Stimulated activated CD8-positive, alpha-beta memory T cell treated with anti-CD3 and anti-CD28 coated beads, Interleukin-12 subunit alpha, Interleukin-12 subunit beta, amount 100 ng/mL, for 24 hours (primary cell): ENCODE results near the gene BRINP2.

Source experiments
- DNase-seq: peaks from one replicate; pipeline ENCODE4 v3.0.0-alpha.2; 2020; ENCODE audit errors: extremely low read depth

BRINP2 gene, protein sequence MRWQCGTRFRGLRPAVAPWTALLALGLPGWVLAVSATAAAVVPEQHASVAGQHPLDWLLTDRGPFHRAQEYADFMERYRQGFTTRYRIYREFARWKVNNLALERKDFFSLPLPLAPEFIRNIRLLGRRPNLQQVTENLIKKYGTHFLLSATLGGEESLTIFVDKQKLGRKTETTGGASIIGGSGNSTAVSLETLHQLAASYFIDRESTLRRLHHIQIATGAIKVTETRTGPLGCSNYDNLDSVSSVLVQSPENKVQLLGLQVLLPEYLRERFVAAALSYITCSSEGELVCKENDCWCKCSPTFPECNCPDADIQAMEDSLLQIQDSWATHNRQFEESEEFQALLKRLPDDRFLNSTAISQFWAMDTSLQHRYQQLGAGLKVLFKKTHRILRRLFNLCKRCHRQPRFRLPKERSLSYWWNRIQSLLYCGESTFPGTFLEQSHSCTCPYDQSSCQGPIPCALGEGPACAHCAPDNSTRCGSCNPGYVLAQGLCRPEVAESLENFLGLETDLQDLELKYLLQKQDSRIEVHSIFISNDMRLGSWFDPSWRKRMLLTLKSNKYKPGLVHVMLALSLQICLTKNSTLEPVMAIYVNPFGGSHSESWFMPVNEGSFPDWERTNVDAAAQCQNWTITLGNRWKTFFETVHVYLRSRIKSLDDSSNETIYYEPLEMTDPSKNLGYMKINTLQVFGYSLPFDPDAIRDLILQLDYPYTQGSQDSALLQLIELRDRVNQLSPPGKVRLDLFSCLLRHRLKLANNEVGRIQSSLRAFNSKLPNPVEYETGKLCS

DNA sequence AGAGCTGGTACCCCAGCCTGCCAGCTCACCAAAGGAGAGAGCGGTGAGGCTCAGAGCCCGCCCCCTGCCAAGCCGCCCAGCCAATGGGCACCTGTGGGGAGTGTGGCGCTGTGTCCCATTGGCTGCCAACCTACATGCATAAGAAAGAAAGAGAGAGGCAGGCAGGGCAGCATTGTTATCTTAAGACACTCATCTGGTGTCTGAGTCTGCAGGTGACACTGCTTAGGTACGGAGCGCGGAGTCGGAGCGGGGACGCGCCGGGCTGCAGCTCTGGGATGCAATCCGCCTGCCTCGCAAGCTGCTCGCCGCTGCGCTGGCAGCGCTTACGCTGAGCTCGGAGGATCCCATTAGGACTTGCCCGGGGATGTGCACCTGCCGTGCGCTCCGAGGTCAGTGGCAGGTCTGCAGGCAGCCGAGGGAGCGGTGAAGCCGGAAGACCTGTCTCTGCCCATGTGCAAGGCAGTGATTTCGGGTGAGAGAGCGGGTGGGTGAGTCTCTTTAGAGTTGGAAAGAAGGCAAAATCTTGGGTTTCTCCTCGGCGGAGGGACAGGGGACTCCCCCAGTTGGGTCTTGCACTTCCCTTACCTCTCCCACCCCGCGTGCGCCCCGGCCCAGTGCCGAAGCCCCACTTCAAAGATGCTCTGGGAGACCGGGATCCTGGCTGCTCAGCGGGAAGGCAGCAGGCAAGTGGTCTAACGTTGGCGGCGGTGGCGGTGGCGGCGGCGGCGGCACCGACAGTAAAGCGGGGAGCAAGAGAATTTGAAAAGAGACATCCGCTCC is at the start of gene BRINP2:
Gene BRINP2 (plus strand): TSS at position 203 of the 780 bp plus-strand sequence. CDS start 58,919 bp downstream, outside the sequence.
- no peak for DNase-seq

DNA sequence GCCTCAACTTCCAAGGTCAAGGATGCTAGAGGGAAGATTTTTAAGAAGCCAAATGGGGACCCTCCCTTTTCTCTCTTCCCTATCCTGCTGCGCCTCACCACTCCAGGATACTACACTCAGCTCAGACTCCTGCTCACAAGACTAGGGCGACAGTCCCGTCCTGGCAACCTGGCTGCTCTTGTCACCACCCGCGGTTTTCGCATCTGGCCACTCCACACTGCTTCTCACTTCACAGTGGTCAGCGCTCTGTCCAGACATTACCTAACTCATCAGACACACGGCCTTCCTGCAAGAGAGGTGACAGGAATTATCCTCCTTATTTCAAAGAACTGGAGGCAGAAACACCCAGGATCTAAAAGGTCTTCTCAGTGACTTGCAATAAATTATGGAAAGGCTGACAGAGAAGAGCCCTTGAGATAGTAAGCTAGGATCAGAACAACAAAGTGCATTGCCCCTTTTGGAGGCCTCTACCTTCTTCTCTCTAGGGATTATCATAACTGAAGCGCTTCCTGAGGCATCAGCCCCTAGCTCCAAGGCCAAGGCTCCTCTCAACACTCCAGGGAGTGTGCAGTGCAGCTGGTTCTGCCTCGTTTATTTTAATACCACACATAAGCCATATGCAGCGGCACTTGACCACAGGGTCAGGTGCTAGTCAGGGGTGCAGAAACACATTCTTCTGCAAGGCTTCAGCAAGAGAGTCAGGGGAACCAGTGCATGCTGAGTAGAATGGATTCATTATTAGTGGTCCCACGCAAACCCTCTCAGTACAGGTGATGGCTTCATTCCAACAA is 48.1 kb upstream of the BRINP2 start:
- no peak for DNase-seq

DNA sequence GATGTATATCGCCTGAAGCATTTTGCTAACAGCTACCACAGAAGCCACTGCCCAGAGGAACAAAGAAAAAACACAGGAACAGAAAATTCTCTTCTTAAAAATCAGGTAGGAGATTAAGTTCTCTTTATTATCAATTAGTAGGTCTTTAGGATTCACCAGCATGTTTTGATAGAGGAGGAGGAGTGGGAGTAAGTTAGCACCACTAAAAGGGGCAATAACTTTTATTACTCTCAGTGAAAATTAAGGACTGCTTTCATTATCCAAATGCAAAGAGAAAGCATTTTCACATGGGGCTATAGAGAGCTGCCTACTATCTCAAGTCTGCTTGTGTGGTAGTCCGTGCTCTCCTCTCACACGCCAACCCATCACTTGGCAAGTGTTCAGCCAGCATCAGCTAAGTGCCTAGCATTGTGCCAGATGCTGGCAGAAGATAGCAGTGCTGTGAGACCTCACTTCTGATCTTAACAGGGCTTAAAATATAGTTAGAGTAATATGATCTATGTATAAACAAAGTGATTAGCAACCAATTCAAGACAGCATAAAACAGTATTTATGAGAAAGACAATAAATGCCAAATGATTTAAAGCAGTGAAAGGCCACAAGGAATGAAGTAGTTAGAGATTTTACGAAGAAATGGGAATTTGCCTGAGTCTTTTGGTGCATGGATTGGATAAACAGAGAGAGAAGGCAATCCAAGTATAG is 46.0 kb upstream of the BRINP2 start:
- no peak for DNase-seq

DNA sequence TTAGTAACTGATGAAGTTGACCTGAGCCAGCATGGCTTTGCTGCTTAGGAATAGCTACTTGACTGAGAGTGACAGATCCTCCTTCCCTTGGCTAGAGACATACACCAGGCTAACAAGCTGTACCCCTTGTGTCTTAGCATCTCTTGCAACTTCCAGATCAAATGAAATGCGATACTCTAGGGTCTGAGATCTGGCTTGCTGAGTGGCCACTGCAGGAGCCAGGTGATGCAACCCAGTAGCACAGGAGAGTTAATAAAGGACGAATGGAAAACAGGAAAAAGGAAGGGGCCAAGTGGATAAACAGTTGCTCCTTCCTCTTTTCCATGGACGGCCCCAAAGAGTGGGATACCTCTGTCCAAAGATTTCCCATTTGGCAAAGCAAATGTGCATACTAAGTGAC is 44.5 kb upstream of the BRINP2 start:
- no peak for DNase-seq

DNA sequence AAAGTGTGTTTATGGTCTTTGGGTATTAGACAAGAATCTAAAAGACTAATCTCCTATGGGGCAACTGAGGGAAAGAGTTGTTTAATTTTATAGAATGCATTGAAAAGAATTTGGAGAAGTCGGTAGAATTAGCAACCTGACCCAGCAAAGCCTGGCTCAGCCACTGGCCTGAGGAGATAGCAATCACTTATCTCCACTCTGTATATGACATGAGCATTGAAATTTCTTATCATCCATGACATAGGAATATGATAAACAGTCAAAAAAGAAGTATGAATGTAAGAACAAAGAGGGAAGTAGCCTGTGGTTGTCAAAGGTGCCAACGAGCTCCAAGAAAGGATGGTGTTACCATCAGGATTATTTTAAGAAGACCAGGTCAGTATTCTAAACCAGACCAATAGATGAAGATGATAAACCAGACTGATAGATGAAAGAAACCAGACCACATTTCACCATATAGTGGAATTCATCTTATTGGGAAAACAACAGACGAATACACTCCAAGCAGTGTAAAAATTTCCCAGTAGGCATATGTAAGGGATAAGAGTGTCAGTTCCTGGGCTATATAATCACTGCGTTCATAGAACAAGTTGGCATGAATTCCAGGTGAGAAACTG is 42.0 kb upstream of the BRINP2 start:
- DNase-seq = no peak

DNA sequence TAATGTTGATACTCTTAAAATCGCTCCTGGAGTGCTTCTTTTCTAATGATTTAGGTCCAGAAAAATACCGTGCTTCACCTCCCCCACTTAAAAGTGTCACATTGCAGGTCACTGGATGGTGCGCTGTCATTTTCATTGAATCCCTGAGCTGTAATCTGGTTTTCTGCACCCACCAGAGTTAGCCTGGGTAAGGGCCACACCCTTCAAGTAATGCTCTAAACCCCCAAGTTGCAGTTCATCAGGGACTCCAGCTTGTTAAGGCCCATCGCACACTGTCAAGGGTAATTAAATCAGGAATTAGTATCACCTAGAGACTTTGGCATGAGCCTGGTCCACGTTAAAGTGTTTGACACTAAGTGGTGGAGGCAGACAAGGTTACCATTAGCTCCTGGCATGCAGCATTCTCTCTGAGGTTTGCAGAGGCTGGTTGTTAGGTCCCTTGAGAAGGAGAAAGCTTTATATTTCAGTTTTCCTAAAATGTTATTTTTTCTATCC is 40.3 kb upstream of the BRINP2 start:
- DNase-seq = no peak

DNA sequence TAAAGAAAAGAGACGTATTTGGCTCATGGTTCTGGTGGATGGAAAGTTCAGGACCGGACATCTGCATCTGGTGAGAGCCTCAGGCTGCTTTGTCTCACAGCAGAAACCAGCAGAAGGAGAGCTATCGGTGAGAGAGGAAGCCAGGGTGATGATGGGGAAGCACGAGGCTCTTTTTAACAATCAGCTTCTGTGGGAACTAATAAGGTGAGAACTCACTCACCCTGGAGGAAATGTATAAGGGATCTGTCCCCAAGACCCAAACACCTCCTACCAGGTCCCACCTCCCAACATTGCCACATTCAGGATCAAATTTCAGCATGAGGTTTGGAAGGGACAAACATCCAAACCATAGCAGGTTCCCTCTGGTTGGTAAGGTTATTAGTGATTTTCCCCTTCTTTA is 39.0 kb upstream of the BRINP2 start:
- no peak for DNase-seq

DNA sequence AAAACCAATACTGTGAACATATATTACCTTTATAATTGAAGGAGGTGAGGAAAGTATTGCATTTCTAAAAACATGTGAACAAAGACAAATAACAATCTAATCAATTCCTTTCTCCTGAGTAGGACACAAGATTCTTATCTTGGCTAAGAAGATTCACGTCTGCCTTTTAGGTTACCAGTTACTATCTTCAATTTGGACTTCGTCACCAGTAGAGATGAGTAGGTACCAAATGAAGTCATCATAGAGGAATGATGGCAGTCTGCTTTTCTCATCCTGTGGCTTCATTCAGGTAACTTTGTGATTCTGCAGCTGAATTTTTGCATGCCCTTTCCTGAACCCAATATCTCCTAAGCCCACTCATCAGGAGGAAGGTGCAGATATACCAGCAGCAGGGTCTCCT is 38.6 kb upstream of the BRINP2 start:
- no peak for DNase-seq

DNA sequence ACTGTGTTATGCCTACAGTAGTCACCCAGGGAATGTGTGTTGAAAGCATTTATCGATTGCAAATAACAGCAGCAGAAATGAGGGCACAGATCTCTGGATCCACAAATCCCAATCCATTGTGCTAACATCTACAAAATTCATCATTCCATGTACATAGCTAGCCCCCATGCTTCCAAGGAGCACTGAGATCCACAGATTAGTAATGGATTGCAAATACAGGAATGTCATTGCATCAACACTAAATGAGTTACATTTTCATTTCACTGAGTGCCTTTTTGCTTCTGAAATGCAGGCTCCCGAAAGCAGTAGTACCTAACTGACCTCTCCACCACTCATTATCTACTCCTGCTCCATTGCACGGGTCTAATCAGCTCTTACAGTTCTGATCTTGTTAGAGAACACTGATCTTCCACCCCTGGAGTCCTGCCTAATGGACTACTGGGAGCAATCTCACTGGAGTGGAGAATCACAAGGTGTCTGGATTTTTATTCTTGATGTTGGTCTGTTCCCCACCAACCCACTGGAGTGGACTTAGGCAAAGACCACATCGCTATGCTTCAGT is 36.7 kb upstream of the BRINP2 start:
- no peak for DNase-seq

DNA sequence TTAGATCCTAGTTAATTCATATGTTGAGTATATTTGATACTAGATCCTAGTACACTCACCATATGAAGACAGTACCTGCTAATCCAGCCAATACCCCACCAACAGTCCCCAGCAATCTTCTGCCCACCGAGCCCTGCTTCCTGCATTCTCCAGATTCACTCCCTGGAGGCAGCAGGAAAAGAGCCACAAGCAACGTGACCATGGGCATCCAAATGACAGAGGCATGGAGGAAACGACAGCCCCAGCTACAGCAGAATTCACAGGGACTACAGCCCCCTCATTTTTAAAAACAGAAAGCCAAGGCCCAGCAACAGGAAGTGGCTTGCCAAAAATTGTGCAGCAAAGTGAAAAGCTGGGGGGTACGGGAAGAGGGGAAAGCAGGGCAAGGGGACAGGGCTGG is 35.5 kb upstream of the BRINP2 start:
- no peak for DNase-seq

DNA sequence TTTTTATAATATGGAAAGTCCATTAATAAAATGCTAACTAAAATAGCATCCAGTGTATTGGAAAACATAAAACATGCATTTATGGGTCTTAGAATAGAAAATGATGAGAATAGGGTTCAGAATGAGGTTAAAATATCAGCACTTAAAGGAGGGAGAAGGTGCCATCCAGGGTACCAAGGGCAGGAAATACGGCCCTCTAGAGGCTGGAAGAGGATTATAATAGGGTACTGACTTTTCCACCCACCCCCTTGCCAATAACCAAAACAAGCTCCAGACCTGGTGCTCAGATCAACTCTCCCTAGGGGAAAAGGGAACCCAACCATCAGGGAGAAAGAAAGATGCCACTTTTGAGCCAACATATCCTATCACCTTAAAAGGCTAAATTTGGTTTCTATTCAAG is 32.9 kb upstream of the BRINP2 start:
- DNase-seq = no peak

DNA sequence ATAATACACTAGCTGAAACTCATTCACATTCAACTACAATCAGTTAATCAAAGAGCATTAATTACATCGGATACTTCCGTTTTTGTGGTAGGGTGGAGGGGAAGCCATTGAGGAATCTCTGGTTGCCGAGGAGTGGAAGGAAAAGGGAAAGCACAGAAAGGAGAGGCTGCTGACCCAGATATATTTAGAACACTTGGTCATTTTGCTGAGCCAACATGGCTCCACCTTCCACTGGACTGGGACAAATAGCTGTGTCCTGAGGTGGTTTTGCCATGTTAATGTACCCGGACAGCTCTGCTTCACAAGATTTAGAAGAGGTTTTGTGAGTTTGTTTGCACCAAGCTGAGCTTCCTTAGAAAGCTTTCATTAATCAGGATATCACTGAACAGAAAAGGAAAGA is 32.4 kb upstream of the BRINP2 start:
- no peak for DNase-seq

DNA sequence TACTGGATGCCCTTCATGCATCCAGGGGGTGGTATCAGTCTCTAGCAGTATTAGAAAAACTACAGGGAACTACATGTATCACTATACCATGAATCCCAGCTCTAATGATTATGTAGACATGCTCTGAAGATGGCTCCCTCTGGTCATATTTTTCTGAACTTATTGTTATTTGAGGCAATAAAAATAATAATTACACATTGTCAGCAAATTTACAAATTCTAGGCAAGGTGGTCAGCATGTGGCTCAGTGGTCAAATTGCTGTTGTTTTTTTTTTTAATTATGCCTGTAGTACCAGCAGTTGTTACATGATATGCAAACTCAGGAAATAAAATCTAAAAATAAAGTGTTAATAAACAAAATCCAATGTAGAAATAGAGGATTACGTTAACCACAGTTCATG is 28.7 kb upstream of the BRINP2 start:
- no peak for DNase-seq

DNA sequence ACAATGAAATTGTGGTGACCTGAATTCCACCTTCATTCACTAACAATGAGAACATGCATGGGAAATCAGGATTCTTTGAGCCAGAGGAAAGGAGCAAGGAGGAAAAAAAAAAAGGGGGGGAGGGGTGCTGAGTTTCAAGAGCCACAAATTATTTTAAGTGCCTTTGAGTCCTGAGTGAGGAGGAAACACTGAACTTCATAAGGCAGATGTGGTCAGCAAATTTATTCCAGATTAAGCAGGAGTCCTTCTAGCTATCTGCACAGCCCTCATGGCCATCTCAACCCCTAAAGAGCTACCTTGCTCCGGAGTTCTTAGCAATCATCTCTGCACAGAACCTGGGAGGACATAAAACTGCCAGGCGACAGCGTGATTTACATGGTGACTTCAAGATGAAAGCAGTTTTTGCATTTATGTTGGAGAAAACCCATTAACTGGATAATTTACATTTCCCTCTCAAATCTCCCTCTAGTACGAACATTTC is 27.9 kb upstream of the BRINP2 start:
- DNase-seq = no peak

DNA sequence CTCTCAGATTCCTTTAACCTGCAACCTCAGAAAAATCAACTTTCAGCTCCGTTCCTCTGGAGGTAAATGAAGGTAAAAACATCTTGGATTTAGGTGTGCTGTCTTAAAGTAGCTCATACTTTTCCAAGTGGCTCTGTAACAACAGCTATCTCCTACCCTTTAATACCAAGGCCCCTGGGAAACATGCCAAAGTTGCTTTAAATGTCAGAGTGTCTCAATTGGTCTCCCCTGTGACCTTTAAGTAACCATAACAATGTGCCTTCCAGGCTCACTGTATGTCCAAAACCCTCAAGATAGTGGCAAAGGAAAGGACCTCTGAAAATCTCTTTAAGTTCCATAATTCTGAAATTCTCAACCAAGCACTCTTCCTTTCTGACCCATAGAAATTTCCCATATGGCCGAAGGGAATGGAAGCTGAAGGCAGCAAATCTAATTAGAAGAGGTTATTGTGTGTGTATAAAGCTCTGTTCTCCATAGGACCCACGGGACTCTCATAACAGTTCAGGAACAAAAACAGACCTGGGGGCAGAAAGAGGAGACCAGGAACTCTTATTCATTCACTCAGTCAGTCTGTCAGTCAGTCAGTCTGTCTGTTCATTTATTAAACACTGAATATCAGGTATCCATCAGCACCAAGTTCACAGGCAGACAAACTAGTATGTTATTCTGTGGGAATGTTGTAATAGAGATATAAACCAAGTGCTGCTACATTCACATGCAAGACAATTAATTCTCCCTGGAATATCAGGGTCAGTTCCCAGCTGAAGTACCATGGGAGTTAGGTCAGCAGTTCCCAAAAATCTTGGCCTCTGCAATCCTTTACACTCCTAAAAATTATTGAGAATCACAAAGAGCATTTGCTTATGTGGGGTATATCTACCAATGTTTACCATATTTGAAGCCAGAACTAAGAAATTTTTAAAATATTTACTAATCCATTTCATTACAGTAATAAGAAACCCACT is 25.4 kb upstream of the BRINP2 start:
- no peak for DNase-seq

DNA sequence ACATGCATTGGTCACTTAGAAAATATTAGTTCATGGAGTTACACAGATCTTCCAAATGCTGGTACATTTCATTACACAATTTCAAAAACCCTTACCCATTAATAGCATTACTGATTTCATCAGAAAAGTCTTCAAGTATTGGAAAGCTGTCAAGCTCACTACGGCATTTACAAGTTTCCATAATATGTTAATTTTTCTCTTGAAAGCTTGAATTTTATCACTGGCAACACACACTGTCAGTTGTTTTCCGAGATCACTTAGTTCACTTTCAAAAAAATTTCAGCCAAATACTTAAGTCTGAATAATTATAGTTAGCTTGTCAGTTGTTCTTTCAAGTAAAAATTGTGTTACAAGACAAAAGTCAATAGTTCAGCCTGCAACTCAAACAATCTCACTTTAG is 24.3 kb upstream of the BRINP2 start:
- DNase-seq = no peak

DNA sequence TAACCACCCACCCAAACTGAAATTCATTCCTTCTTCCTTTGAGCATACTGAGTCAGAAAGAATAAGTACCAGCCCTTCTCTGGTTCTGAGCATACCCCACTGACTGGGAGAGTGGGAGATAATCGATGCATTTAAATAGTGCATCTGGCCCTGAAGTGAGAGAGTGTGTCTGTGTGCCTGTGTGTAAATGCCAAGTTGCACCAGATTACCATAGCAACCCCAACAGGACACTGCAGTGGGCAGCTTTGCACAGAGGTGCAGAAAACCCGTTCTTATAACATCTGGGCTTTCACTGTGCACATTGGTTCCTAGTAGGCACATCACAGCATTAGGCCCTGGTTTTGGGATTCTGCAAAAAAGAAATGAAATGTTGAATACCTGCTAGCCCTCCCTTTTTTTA is 8.5 kb upstream of the BRINP2 start:
- DNase-seq = no peak

DNA sequence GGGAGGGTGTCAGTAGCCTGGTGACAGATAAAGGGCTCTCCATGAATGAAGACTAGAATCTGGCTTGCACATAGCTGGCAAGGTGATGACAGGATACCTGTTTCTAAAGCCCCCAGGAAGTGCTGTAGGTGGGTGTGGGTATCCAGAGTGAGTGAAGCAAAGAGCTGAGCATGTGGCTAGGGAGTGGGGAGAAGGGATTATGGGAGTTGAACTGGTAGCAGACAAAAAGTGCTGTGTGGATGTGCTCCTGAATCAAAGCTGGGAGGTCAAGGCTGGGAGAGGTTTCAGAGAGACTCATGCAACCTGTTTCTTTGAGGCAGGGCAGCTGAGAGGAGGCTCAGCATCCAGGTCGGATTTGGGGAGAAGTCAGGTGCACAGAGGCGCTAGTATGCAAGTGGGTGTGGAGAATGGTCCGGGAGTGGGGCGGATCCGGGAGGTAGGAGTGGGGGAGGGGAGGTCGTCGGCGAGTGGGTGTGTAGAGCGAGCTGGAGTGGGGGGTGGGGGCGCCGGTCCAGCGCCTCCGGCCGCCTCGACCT is 6.8 kb upstream of the BRINP2 start:
- DNase-seq = no peak
